ENCODE data around the gene PSMB7. TPM values are rescaled to one million over a fixed set of nuclear protein-coding genes. Genes with fewer than 3 reads are reported as not detected.

The PSMB7 gene
- total and polyA plus RNA-seq, 2 of the 8 experiments (the other 6 are each of a cell fraction or from before 2014, with no cell fraction given) = 222 to 357 TPM

DNA sequence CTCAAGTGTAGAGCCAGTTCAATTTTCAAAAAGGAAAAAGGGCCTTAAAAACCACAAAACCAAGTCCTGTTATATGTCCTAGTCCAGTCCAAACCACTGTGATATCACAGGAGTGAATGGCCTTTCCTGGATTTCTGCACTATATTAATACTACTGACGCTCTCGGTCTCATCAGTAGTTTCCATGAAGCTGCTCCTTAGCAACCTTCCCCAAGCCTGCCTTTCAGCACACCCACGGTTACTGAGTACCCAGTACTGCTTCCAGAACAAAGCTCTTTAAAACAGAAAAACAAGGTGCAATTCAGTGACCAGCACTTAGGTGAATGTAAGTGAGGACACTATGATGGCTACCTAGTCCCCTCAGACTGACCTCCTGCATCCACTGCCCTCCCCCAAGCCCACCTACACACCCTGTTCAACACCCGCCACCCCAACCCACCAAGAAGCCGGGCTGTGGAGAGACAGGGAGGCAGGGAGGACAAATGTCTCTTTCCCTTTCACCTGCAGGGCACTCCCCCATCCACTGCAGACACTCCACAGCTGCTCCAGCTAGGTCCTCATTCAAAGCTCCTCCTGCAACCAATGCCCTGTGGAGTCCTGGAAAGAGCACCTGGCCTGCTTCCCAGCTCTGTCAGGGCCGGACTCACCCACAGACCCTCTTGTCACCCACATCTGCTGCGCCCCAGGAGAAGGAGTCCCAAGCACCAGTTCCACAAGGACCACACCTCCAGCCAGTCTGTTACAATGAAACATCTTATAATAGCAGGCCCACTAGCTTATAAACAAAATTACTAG is 25.9 kb downstream of the PSMB7 start (continued):
- TF ChIP-seq CHD7 (IDR thresholded peaks at IDR 0.05; ENCODE audit: insufficient replicate concordance, low read length) = no peak
- TF ChIP-seq TAF7 (optimal IDR thresholded peaks at IDR 0.05; ENCODE audit: borderline replicate concordance, low read depth, low read length) = no peak

Measured in H1 (cell line).